HepG2 (cell line): Measurements from ENCODE around the gene TGM1. TPM values are rescaled to one million over a fixed set of nuclear protein-coding genes. Genes with fewer than 3 reads are reported as not detected.

ENCODE experiments used
- AHDC1 ChIP-seq: sonication (generic); formaldehyde crosslinking; IDR thresholded peaks from 2 replicates; pipeline ENCODE4 v1.5.1; 2020; ENCODE audit warnings: mild to moderate bottlenecking, missing genetic modification reagents, borderline replicate concordance
- ARID5B ChIP-seq: IDR thresholded peaks from 2 replicates; pipeline ENCODE4 v1.4.0; 2020; ENCODE audit warnings: mild to moderate bottlenecking, missing genetic modification reagents
- DRAP1 ChIP-seq: IDR thresholded peaks from 2 replicates; pipeline ENCODE4 v1.6.1; 2016; ENCODE audit warnings: missing genetic modification reagents, missing compliant biosample characterization
- HNF4A ChIP-seq: sonication (generic); formaldehyde crosslinking; IDR thresholded peaks from 2 replicates; pipeline ENCODE4 v1.4.0; 2020; ENCODE audit warnings: missing genetic modification reagents
- SCMH1 ChIP-seq: sonication (generic); formaldehyde crosslinking; IDR thresholded peaks from 2 replicates; pipeline ENCODE4 v1.9.0; 2021; ENCODE audit warnings: missing genetic modification reagents, mild to moderate bottlenecking, borderline replicate concordance
- SMAD9 ChIP-seq: sonication (generic); formaldehyde crosslinking; IDR thresholded peaks from 2 replicates; pipeline ENCODE4 v1.5.1; 2020; ENCODE audit warnings: mild to moderate bottlenecking, missing genetic modification reagents
- TCF12 ChIP-seq, 2 experiments: fragments of 450-650 bp in 1 of 2; sonication (generic) in 1 of 2; formaldehyde crosslinking in 1 of 2; IDR thresholded peaks; 2 replicates each; pipeline versions ENCODE4 v1.6.1 to v1.8.0; 2017 to 2022; ENCODE audit warnings: antibody characterized with exemption in 1 of 2, mild to moderate bottlenecking in 1 of 2, missing genetic modification reagents in 1 of 2, moderate library complexity in 1 of 2
- TSC22D2 ChIP-seq: sonication (generic); formaldehyde crosslinking; IDR thresholded peaks from 2 replicates; pipeline ENCODE4 v1.5.1; 2020; ENCODE audit warnings: missing genetic modification reagents, mild to moderate bottlenecking, borderline replicate concordance
- YY1 ChIP-seq: IDR thresholded peaks from 2 replicates; pipeline ENCODE4 v1.6.1; 2011; ENCODE audit warnings: low read length, low read depth, moderate library complexity, mild to moderate bottlenecking; ENCODE audit not compliant: insufficient read depth, insufficient replicate concordance
- ZFY ChIP-seq: sonication (generic); formaldehyde crosslinking; IDR thresholded peaks from 2 replicates; pipeline ENCODE4 v1.4.0; 2020; ENCODE audit warnings: missing genetic modification reagents
- ZFYVE20 ChIP-seq: sonication (generic); formaldehyde crosslinking; IDR thresholded peaks from 2 replicates; pipeline ENCODE4 v1.8.0; 2023; ENCODE audit warnings: low read depth, mild to moderate bottlenecking, moderate library complexity, missing genetic modification reagents, borderline replicate concordance
- ZNF432 ChIP-seq: sonication (generic); formaldehyde crosslinking; IDR thresholded peaks from 2 replicates; pipeline ENCODE4 v1.5.0; 2020; ENCODE audit warnings: missing genetic modification reagents, mild to moderate bottlenecking, borderline replicate concordance
- ZNF530 ChIP-seq: sonication (generic); formaldehyde crosslinking; IDR thresholded peaks from 2 replicates; pipeline ENCODE4 v1.5.0; 2020; ENCODE audit warnings: low read depth, mild to moderate bottlenecking, missing genetic modification reagents
- ZNF580 ChIP-seq: IDR thresholded peaks from 2 replicates; pipeline ENCODE4 v1.6.1; 2016; ENCODE audit warnings: low read depth, borderline replicate concordance
- ZNF615 ChIP-seq: sonication (generic); formaldehyde crosslinking; IDR thresholded peaks from 2 replicates; pipeline ENCODE4 v1.5.0; 2020; ENCODE audit warnings: mild to moderate bottlenecking, missing genetic modification reagents, borderline replicate concordance
- polyA plus RNA-seq, 8 experiments: library from polyadenylated mRNA; depleted of rRNA in 3 of 8; stranded (reverse) in 7 of 8; unstranded in 1 of 8; fragments of >200 nt; fragmentation: Illumina TruSeq in 4 of 8; extraction: Trizol in 4 of 8; gene quantifications; 2 replicates each; pipeline versions ENCODE4 v1.2.1 to v1.2.3, GENCODE V29; 2011 to 2016; ENCODE audit warnings: low read depth in 4 of 8, missing spikeins in 1 of 8, mixed read lengths in 1 of 8; ENCODE audit not compliant: insufficient read depth in 1 of 8
- total RNA-seq, 5 experiments: library from RNA; depleted of rRNA; stranded (reverse); fragments of >200 nt; fragmentation: Illumina TruSeq; extraction: Trizol; gene quantifications; 2 replicates each; pipeline ENCODE4 v1.2.3, GENCODE V29; 2016; ENCODE audit warnings: low read depth in 1 of 5

TGM1 gene
- total and polyA plus RNA-seq, 2 of the 13 experiments (the other 11 are each of a cell fraction or from before 2014, with no cell fraction given), result 3.2 to 10.6 TPM

- peak; percentile 70; the same call in 1 of the 2 replicates for TF ChIP-seq AHDC1 (CRISPR knock-in tag)
- TF ChIP-seq HNF4A, result peak; percentile 85
- TF ChIP-seq SMAD9 (CRISPR knock-in tag), result peak; percentile 13
- peak; percentile 21 for TF ChIP-seq TSC22D2 (CRISPR knock-in tag)
- peak; percentile 41 for TF ChIP-seq YY1
- TF ChIP-seq ZFYVE20 (CRISPR knock-in tag), result no peak; the same call in 1 of the 2 replicates
- TF ChIP-seq TCF12 (IDR thresholded peaks at IDR 0.05), result no peak
- TF ChIP-seq TCF12 (CRISPR knock-in tag; IDR thresholded peaks at IDR 0.05), result peak; percentile 80; the same call in 1 of the 2 replicates
- no peak for TF ChIP-seq SCMH1 (CRISPR knock-in tag)
- TF ChIP-seq ZFY (CRISPR knock-in tag), result peak; percentile 98
- TF ChIP-seq ZNF530 (CRISPR knock-in tag), result peak; percentile 7; the same call in 1 of the 2 replicates
- peak; percentile 33; the same call in 1 of the 2 replicates for TF ChIP-seq ZNF580 (CRISPR knock-in tag)
- TF ChIP-seq ARID5B (CRISPR knock-in tag), result peak; percentile 9; the same call in 1 of the 2 replicates
- TF ChIP-seq ZNF615 (CRISPR knock-in tag), result peak; percentile 96; the same call in 1 of the 2 replicates
- TF ChIP-seq DRAP1 (CRISPR knock-in tag), result peak; percentile 47; the same call in 1 of the 2 replicates
- TF ChIP-seq ZNF432 (CRISPR knock-in tag), result peak; percentile 37; the same call in 1 of the 2 replicates
These were observed 30.1 kb downstream of the TGM1 start, which contains the start of gene GMPR2 (continued) for GRCh38 chr14:24232645-24233537.
